ENCODE data around the gene E4F1. TPM values are rescaled to one million over a fixed set of nuclear protein-coding genes. Genes with fewer than 3 reads are reported as not detected.

E4F1 gene
- 10 to 100 TPM; 25.6 to 29.4 TPM for total RNA-seq

- CTCF ChIA-PET: interaction anchor here (0.7 to 1.9 kb wide), 3 partner anchors 20 to 28 kb away, joined by 3 to 5 read pairs (median 3); partner anchors contain the start of gene ECI1
- POLR2A ChIA-PET: no interaction called here
These were observed at the start of gene E4F1 for GRCh38 chr16:2223221-2223941. Gene E4F1, plus strand, starts transcription at chr16:2223591. Its CDS starts 23 bp downstream, at chr16:2223614.

- POLR2A ChIA-PET: no interaction called here
These were observed 49.5 kb upstream of the E4F1 start for GRCh38 chr16:2173916-2174315.

GRCh38 chr16:2174396-2175131 lies 48.8 kb upstream of the E4F1 start:
- POLR2A ChIA-PET: no interaction called here
- CTCF ChIA-PET: no interaction called here

More at GRCh38 chr16:2173916-2174315, 49.5 kb upstream of the E4F1 start:
- CTCF ChIA-PET: no interaction called here

- ChIA-PET CTCF (no interaction called here), POLR2A (no interaction called here)
These were observed 47.9 kb upstream of the E4F1 start for GRCh38 chr16:2175454-2175853.

GRCh38 chr16:2176047-2176446 lies 47.3 kb upstream of the E4F1 start:
- POLR2A ChIA-PET: no interaction called here
- CTCF ChIA-PET: no interaction called here

- CTCF ChIA-PET: no interaction called here
- POLR2A ChIA-PET: no interaction called here
These were observed 46.3 kb upstream of the E4F1 start for GRCh38 chr16:2177101-2177500.

- CTCF ChIA-PET: no interaction called here
- POLR2A ChIA-PET: no interaction called here
These were observed 45.8 kb upstream of the E4F1 start for GRCh38 chr16:2177561-2177960.

GRCh38 chr16:2178321-2179106 lies 44.9 kb upstream of the E4F1 start:
- ChIA-PET POLR2A (no interaction called here), CTCF (no interaction called here)

- ChIA-PET CTCF (no interaction called here), POLR2A (no interaction called here)
These were observed 44.3 kb upstream of the E4F1 start for GRCh38 chr16:2179107-2179501.

GRCh38 chr16:2179576-2179975 lies 43.8 kb upstream of the E4F1 start:
- ChIA-PET POLR2A (no interaction called here), CTCF (no interaction called here)

- POLR2A ChIA-PET: no interaction called here
- CTCF ChIA-PET: no interaction called here
These were observed 42.9 kb upstream of the E4F1 start for GRCh38 chr16:2180461-2180860.

GRCh38 chr16:2180962-2181923 lies 42.1 kb upstream of the E4F1 start:
- ChIA-PET POLR2A (interaction anchor here (0.5 kb wide), 1 partner anchor 949 kb away, joined by 3 read pairs; no protein-coding TSS in a partner anchor), CTCF (no interaction called here)

- POLR2A ChIA-PET: no interaction called here
- CTCF ChIA-PET: no interaction called here
These were observed 41.4 kb upstream of the E4F1 start for GRCh38 chr16:2181952-2182351.

- CTCF ChIA-PET: no interaction called here
- POLR2A ChIA-PET: no interaction called here
These were observed 39.7 kb upstream of the E4F1 start for GRCh38 chr16:2183671-2184070.

GRCh38 chr16:2184346-2184745 lies 39.0 kb upstream of the E4F1 start:
- ChIA-PET POLR2A (no interaction called here), CTCF (no interaction called here)

- POLR2A ChIA-PET: no interaction called here
- CTCF ChIA-PET: no interaction called here
These were observed 38.4 kb upstream of the E4F1 start for GRCh38 chr16:2184962-2185361.

GRCh38 chr16:2186064-2186463 lies 37.3 kb upstream of the E4F1 start:
- CTCF ChIA-PET: no interaction called here
- POLR2A ChIA-PET: no interaction called here

GRCh38 chr16:2186505-2186904 lies 36.9 kb upstream of the E4F1 start:
- ChIA-PET CTCF (no interaction called here), POLR2A (no interaction called here)

- CTCF ChIA-PET: no interaction called here
- POLR2A ChIA-PET: no interaction called here
These were observed 36.2 kb upstream of the E4F1 start for GRCh38 chr16:2187212-2187611.

- ChIA-PET CTCF (no interaction called here), POLR2A (no interaction called here)
These were observed 35.0 kb upstream of the E4F1 start for GRCh38 chr16:2188395-2188794.

Measured in activated CD8-positive, alpha-beta memory T cell treated with anti-CD3 and anti-CD28 coated beads for 36 hours (primary cell).